ENCODE results near the gene IL17D. TPM values are rescaled to one million over a fixed set of nuclear protein-coding genes. Genes with fewer than 3 reads are reported as not detected.

Gene IL17D
- total RNA-seq, 1 donor from 2014 or later: 1.2 TPM

GRCh38 chr13:20702530-20702914 lies 977 bp upstream of the IL17D start:
- H3K4me1 ChIP-seq: peaks cover 17% of the 10 kb centered on the region
- no peak for TF ChIP-seq CTCF (IDR thresholded peaks at IDR 0.05; ENCODE audit: borderline replicate concordance)
- intact Hi-C loops (cut with micrococcal nuclease): no loop called here
- peak overlapping the region; percentile 79 for H3K4me3 ChIP-seq
- no peaks in the 10 kb centered on the region for H3K36me3 ChIP-seq
- H3K9me3 ChIP-seq (replicated peaks): no peaks in the 10 kb centered on the region
- no peak for DNase-seq
- H3K27ac ChIP-seq (replicated peaks): no peak overlapping the region
- peaks cover 35% of the 10 kb centered on the region for H3K27me3 ChIP-seq (ENCODE audit: low read depth)

- Histone ChIP-seq H3K27ac (replicated peaks) (peak overlapping the region; percentile 44), H3K9me3 (replicated peaks) (no peaks in the 10 kb centered on the region), H3K4me1 (peaks cover 18% of the 10 kb centered on the region), H3K27me3 (ENCODE audit: low read depth) (peaks cover 35% of the 10 kb centered on the region), H3K36me3 (no peaks in the 10 kb centered on the region), H3K4me3 (peak overlapping the region; percentile 79)
- TF ChIP-seq CTCF (IDR thresholded peaks at IDR 0.05; ENCODE audit: borderline replicate concordance): peak; percentile 61
- peak; percentile 68 for DNase-seq
- intact Hi-C loops (cut with micrococcal nuclease): no loop called here
These were observed 420 bp downstream of the IL17D start for GRCh38 chr13:20703780-20704458.

GRCh38 chr13:20704459-20705069 lies 1.1 kb downstream of the IL17D start:
- Histone ChIP-seq H3K9me3 (replicated peaks) (no peaks in the 10 kb centered on the region), H3K4me1 (peaks cover 21% of the 10 kb centered on the region), H3K4me3 (peak overlapping the region; percentile 79), H3K27me3 (ENCODE audit: low read depth) (peaks cover 35% of the 10 kb centered on the region), H3K36me3 (no peaks in the 10 kb centered on the region), H3K27ac (replicated peaks) (no peak overlapping the region)
- no peak for DNase-seq
- TF ChIP-seq CTCF (IDR thresholded peaks at IDR 0.05; ENCODE audit: borderline replicate concordance): no peak
- intact Hi-C loops (cut with micrococcal nuclease): no loop called here

- intact Hi-C loops (cut with micrococcal nuclease): no loop called here
These were observed 3.2 kb downstream of the IL17D start for GRCh38 chr13:20706661-20707060.

GRCh38 chr13:20708216-20708615 lies 4.7 kb downstream of the IL17D start:
- intact Hi-C loops (cut with micrococcal nuclease): no loop called here
- Histone ChIP-seq H3K4me1 (peaks cover 17% of the 10 kb centered on the region), H3K9me3 (replicated peaks) (no peaks in the 10 kb centered on the region), H3K36me3 (no peaks in the 10 kb centered on the region), H3K4me3 (no peak overlapping the region), H3K27me3 (ENCODE audit: low read depth) (peaks cover 2% of the 10 kb centered on the region), H3K27ac (replicated peaks) (no peak overlapping the region)
- no peak for TF ChIP-seq CTCF (IDR thresholded peaks at IDR 0.05; ENCODE audit: borderline replicate concordance)
- no peak for DNase-seq

More at GRCh38 chr13:20706661-20707060, 3.2 kb downstream of the IL17D start:
- H3K4me1 ChIP-seq: peaks cover 21% of the 10 kb centered on the region
- TF ChIP-seq CTCF (IDR thresholded peaks at IDR 0.05; ENCODE audit: borderline replicate concordance): no peak
- H3K27ac ChIP-seq (replicated peaks): no peak overlapping the region
- H3K4me3 ChIP-seq: no peak overlapping the region
- H3K27me3 ChIP-seq (ENCODE audit: low read depth): peaks cover 15% of the 10 kb centered on the region
- no peak for DNase-seq
- H3K9me3 ChIP-seq (replicated peaks): no peaks in the 10 kb centered on the region
- no peaks in the 10 kb centered on the region for H3K36me3 ChIP-seq

Measured in left ventricle myocardium inferior (tissue), 1 donor.